ENCODE results near the gene B3GALT4.

B3GALT4 gene

DNA sequence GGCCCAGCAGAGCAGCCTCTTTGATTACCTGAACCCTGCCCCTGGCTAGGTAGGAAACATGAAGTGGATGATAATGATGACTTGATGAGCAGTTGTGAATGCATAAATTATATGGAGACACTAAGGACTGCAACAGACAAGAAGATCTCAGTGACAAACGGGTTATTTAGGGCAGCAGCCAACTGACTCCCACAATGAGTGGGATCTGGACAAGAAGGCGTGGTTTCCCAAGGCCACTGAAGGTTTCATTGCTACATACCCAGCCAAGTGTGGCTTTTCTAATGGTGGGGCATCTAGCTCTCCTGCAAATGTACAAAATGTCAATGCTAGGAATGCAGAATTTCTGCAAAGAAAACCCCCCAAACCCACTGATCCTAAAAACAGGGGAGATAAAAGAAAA, 39.2 kb upstream of the B3GALT4 start:
- ATAC-seq = no peak
- TF ChIP-seq GLIS3 (CRISPR knock-in tag; IDR thresholded peaks at IDR 0.05) = no peak
- TF ChIP-seq, protein P1, sequence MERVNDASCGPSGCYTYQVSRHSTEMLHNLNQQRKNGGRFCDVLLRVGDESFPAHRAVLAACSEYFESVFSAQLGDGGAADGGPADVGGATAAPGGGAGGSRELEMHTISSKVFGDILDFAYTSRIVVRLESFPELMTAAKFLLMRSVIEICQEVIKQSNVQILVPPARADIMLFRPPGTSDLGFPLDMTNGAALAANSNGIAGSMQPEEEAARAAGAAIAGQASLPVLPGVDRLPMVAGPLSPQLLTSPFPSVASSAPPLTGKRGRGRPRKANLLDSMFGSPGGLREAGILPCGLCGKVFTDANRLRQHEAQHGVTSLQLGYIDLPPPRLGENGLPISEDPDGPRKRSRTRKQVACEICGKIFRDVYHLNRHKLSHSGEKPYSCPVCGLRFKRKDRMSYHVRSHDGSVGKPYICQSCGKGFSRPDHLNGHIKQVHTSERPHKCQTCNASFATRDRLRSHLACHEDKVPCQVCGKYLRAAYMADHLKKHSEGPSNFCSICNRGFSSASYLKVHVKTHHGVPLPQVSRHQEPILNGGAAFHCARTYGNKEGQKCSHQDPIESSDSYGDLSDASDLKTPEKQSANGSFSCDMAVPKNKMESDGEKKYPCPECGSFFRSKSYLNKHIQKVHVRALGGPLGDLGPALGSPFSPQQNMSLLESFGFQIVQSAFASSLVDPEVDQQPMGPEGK (CRISPR knock-in tag; IDR thresholded peaks at IDR 0.05; ENCODE audit: borderline replicate concordance) = no peak
- no peak for TF ChIP-seq ESRRG (CRISPR knock-in tag; IDR thresholded peaks at IDR 0.05)
- TF ChIP-seq, protein P2, sequence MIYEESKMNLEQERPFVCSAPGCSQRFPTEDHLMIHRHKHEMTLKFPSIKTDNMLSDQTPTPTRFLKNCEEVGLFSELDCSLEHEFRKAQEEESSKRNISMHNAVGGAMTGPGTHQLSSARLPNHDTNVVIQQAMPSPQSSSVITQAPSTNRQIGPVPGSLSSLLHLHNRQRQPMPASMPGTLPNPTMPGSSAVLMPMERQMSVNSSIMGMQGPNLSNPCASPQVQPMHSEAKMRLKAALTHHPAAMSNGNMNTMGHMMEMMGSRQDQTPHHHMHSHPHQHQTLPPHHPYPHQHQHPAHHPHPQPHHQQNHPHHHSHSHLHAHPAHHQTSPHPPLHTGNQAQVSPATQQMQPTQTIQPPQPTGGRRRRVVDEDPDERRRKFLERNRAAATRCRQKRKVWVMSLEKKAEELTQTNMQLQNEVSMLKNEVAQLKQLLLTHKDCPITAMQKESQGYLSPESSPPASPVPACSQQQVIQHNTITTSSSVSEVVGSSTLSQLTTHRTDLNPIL (CRISPR knock-in tag; IDR thresholded peaks at IDR 0.05; ENCODE audit: low read depth) = no peak
- TF ChIP-seq ISL1 (CRISPR knock-in tag; IDR thresholded peaks at IDR 0.05) = no peak
- no peak for TF ChIP-seq ZNF565 (CRISPR knock-in tag; conservative IDR thresholded peaks at IDR 0.05; ENCODE audit: low read depth)
- TF ChIP-seq, protein P3, sequence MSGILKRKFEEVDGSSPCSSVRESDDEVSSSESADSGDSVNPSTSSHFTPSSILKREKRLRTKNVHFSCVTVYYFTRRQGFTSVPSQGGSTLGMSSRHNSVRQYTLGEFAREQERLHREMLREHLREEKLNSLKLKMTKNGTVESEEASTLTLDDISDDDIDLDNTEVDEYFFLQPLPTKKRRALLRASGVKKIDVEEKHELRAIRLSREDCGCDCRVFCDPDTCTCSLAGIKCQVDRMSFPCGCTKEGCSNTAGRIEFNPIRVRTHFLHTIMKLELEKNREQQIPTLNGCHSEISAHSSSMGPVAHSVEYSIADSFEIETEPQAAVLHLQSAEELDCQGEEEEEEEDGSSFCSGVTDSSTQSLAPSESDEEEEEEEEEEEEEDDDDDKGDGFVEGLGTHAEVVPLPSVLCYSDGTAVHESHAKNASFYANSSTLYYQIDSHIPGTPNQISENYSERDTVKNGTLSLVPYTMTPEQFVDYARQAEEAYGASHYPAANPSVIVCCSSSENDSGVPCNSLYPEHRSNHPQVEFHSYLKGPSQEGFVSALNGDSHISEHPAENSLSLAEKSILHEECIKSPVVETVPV (CRISPR knock-in tag; IDR thresholded peaks at IDR 0.05) = no peak
- no peak for TF ChIP-seq BACH2 (CRISPR knock-in tag; IDR thresholded peaks at IDR 0.05; ENCODE audit: borderline replicate concordance)
- TF ChIP-seq ZFP30 (CRISPR knock-in tag; IDR thresholded peaks at IDR 0.05) = no peak

DNA sequence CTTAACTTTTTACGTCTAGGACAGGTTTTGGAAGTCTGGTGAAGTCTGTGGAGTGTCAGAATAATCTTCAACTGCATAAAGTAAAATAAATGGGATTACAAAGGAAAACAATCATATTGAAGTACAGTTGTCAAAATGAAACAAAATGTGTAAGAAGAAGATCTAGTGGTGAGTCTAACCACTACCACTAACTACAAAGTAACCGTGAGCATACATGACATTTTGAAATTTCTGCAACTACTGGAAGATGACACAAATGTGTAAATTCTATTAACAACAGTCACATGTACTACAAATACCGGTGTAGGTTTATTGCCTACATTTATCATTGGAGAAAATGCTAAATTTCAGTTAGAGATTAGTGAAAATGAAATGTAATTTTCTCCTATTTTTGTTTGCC, 35.0 kb upstream of the B3GALT4 start:
- TF ChIP-seq, protein P2 (CRISPR knock-in tag; IDR thresholded peaks at IDR 0.05; ENCODE audit: low read depth) = no peak
- TF ChIP-seq ZC3H10 (CRISPR knock-in tag; IDR thresholded peaks at IDR 0.05) = no peak
- no peak for TF ChIP-seq ZNF565 (CRISPR knock-in tag; conservative IDR thresholded peaks at IDR 0.05; ENCODE audit: low read depth)
- TF ChIP-seq GLIS3 (CRISPR knock-in tag; IDR thresholded peaks at IDR 0.05) = no peak
- TF ChIP-seq ZNF8 (CRISPR knock-in tag; IDR thresholded peaks at IDR 0.05) = no peak
- no peak for TF ChIP-seq ISL1 (CRISPR knock-in tag; IDR thresholded peaks at IDR 0.05)
- TF ChIP-seq SNAI2 (CRISPR knock-in tag; IDR thresholded peaks at IDR 0.05) = no peak
- no peak for TF ChIP-seq ZNF70 (CRISPR knock-in tag; IDR thresholded peaks at IDR 0.05)
- TF ChIP-seq ZFP3 (CRISPR knock-in tag; IDR thresholded peaks at IDR 0.05) = no peak
- no peak for TF ChIP-seq RARB (CRISPR knock-in tag; IDR thresholded peaks at IDR 0.05)
- ATAC-seq = no peak

DNA sequence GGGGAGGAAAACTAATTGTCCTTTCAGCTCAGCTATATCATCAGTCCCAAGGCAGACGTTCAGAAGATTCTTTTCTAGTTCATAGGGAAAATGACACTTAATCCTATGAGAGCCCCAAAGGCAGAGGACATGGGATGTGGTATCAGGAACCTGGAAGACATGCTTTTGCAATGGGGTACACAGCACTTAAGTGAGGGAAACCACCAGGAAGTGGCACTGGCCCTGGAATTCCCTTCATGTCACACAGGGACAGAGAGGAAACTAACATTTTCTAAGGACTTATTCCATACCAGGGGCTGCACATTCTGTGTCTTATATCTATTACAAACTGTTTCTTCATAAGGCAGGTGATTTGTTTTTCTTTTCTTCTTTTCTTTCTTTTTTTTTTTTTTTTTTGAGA, 33.4 kb upstream of the B3GALT4 start:
- no peak for ATAC-seq

DNA sequence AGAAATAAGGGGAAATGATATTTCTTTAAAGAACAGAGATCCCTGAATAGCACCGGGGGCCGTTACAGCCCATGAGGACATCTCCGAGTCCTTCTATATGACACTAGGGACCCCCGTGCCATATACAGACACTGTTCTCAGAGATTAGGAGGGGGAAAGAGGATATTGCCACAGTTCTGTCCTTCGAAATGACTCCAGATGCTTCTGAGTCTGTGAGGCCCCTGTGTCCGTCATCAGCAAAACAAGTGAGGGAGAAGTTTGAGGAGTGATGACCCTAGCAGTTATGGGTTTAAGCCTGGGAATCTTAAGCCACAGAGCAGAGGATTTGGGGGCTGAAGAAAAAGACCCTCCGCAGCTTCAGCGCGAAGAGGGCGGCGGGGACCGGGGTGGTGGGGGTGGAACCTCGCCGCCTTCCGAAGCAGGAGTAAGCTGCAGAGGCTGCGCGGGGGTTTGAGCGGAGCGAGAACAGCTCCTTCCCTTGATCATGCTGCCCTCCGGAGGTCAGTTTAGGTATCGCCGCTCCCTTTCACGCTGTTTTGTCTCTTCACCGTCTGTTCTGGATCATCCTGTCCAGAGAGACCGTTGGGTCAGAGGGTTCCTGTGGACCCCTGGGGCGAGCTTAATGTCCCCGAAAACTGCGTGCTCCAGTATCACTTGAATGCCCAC, 28.8 kb upstream of the B3GALT4 start:
- TF ChIP-seq ZFP30 (CRISPR knock-in tag; IDR thresholded peaks at IDR 0.05) = no peak
- TF ChIP-seq, protein P2 (CRISPR knock-in tag; IDR thresholded peaks at IDR 0.05; ENCODE audit: low read depth) = no peak
- TF ChIP-seq, protein P1 (CRISPR knock-in tag; IDR thresholded peaks at IDR 0.05; ENCODE audit: borderline replicate concordance) = no peak
- TF ChIP-seq GLIS3 (CRISPR knock-in tag; IDR thresholded peaks at IDR 0.05) = no peak
- no peak for TF ChIP-seq BACH2 (CRISPR knock-in tag; IDR thresholded peaks at IDR 0.05; ENCODE audit: borderline replicate concordance)
- TF ChIP-seq ZFP3 (CRISPR knock-in tag; IDR thresholded peaks at IDR 0.05) = no peak
- no peak for TF ChIP-seq ZNF70 (CRISPR knock-in tag; IDR thresholded peaks at IDR 0.05)
- peak; percentile 72 for ATAC-seq

More for the DNA sequence above, 33.4 kb upstream of the B3GALT4 start:
- TF ChIP-seq ZFP3 (CRISPR knock-in tag; IDR thresholded peaks at IDR 0.05) (no peak), PPARA (CRISPR knock-in tag; IDR thresholded peaks at IDR 0.05; ENCODE audit: borderline replicate concordance) (no peak), CSDC2 (CRISPR knock-in tag; IDR thresholded peaks at IDR 0.05) (no peak)
- TF ChIP-seq, protein P4, sequence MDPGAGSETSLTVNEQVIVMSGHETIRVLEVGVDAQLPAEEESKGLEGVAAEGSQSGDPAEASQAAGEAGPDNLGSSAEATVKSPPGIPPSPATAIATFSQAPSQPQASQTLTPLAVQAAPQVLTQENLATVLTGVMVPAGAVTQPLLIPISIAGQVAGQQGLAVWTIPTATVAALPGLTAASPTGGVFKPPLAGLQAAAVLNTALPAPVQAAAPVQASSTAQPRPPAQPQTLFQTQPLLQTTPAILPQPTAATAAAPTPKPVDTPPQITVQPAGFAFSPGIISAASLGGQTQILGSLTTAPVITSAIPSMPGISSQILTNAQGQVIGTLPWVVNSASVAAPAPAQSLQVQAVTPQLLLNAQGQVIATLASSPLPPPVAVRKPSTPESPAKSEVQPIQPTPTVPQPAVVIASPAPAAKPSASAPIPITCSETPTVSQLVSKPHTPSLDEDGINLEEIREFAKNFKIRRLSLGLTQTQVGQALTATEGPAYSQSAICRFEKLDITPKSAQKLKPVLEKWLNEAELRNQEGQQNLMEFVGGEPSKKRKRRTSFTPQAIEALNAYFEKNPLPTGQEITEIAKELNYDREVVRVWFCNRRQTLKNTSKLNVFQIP (CRISPR knock-in tag; IDR thresholded peaks at IDR 0.05; ENCODE audit: borderline replicate concordance, low read depth) = no peak
